H4 (cell line): ENCODE data around the gene KIAA1191. TPM values are rescaled to one million over a fixed set of nuclear protein-coding genes. Genes with fewer than 3 reads are reported as not detected.

Experiments
- DNase-seq: peaks from one replicate; pipeline ENCODE4 v3.0.0-alpha.2; 2015; ENCODE audit warnings: low spot score
- total RNA-seq: library from RNA; depleted of rRNA; stranded (reverse); fragments of >200 nt; shearing (Covaris generic); gene quantifications from 2 replicates; pipeline ENCODE4 v1.2.3, GENCODE V29; 2014

Gene KIAA1191
- total RNA-seq, 1 experiment from 2014 or later, result 97.8 TPM

GRCh38 chr5:176365351-176366231 lies 4.0 kb upstream of the KIAA1191 start, which contains the start of gene ARL10:
TSS of gene ARL10 (plus strand) at chr5:176365487. CDS start at chr5:176365564, 77 bp downstream.
- no peak for DNase-seq

DNA sequence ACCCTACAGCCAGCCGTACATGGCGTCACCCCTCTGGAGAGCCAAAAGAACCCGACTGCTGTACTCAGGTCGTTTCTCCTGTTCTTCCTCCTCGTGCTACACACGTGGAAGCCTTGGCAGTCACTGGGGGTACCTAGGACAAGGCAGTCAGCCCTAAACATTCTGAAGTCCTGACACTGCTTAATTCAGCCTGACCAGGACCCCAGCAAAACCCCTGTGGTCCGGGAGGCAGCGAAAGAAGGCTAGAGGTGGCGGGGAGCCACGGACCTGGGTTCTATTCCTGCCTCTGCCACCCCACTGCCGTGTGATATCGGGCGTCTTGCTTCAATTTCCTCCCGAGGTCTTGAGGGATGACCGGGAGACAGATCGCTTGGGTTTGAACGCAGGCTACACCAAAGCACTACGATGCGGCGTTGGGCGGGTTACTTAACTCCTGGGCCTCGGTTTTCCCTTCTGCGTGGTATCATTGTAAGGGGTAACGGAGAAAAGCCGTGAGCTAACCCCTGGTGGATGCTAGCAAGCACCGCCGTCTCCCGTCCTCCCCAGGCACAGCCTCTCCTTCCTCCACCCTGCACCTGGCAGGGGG lies 3.3 kb upstream of the KIAA1191 start:
- no peak for DNase-seq

GRCh38 chr5:176362233-176362490 lies 598 bp upstream of the KIAA1191 start:
- no peak for DNase-seq

GRCh38 chr5:176360894-176361436 lies 599 bp downstream of the KIAA1191 start:
- no peak for DNase-seq

- no peak for DNase-seq
These were observed 1.9 kb downstream of the KIAA1191 start for GRCh38 chr5:176359658-176360057.

- no peak for DNase-seq
These were observed 5.4 kb downstream of the KIAA1191 start for GRCh38 chr5:176356179-176356566.

DNA sequence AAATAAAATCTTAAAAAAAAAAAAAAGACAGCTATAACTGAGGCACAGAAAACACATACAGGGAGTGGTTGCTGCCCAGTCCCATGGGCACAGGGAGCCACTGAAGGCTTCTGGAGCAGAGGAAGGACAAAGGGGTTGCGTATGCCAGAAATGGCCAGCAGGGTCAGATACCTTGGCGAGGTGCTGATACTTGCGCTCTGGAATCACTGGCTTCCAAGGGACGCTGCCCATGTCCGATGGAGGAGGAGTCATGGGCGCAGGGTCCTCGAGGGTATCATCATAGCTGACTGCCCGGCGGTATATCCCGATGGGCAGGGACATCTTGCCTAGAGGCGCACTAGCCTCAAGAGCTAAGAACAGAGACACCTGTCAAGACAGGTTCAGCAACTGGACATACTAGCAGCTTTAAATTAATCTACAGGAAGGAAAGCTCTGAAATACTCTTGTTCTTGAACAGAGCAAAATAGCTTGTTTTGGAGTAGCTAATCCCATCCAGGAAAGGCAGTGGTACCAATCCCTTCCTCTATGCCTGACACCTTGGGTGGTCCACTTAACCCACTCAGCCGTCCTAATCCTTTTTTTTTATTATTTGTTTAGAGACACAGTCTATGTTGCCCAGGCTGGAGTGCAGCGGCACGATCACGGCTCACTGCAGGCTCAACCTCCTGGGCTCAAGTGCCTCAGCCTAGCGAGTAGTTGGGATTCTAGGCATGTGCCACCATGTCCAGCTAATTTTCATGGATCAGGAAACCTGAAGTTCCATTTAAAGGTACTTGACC lies 6.0 kb downstream of the KIAA1191 start:
- no peak for DNase-seq

DNA sequence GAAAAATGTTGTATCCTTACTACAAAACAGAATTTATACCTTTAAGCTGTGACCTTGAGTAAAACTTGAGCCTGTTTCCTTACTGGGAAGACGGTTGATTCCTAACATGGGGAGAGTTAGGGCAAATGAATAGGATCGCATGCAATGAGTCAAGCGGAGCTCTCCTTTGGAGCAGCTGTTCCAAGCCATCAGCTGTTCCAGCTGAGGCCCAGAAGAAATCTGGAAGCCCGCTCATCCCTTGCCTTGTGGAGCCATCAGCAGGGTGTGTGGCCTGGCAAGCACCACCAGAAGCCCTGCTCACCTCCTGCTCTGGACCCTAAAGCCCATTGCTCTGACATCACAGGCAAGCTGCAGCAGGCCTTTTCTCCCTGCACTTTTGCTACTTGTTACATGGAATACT lies 8.0 kb downstream of the KIAA1191 start:
- no peak for DNase-seq

- DNase-seq, result no peak
These were observed 9.3 kb downstream of the KIAA1191 start for GRCh38 chr5:176352116-176352878.

DNA sequence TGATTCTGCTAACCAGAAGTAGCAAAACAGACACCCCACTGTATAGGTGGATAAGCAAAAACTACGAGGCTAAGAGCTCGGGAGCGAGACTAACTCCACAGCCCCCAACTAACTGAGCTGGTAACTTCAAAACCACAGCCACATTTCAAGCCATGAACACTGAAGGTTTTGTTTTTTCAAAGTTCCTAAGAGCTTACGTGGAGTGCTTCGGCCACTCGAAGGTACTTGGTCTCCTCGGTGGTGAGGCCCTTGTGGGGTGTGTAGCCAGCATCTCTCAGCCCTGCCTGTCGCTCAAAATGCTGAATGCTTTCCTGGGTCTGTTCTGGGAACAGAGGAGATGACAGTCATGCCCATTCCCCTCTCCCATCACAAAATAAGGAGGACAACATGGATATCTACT lies 11.1 kb downstream of the KIAA1191 start:
- no peak for DNase-seq

DNA sequence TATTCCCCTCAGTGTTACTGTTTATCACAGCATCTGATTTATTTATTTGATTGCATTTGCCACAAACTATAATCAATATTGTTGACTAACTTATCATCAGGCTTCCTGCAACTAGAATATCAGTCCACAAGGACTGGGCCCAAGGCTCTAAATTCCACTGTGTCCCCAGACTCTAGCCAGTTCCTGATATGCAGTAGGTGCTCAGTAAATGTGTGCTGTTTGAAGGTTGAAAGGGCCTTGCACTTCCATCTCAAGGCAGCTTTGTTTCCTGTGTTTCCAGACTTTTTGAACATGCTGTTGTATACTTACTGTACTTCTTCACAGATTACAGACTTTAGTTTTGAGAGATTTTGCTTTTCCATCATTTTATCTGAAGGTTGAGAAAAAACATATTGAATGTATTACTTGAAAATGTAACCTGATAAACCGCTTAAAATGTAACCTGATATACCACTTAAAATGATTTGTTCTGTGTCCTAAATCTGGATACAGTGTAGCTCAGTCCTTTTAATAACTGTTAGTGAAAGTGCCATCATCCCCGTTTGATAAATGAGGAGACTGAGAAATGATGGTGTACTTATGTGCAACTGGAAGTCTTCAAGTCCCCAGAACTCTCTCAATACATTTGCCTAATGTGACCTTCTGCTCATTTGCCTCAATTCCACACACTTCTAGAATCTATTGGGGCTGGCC lies 18.7 kb downstream of the KIAA1191 start:
- no peak for DNase-seq

- no peak for DNase-seq
These were observed 19.4 kb downstream of the KIAA1191 start for GRCh38 chr5:176342158-176342483.

GRCh38 chr5:176341325-176342157 lies 20.0 kb downstream of the KIAA1191 start:
- DNase-seq, result no peak

DNA sequence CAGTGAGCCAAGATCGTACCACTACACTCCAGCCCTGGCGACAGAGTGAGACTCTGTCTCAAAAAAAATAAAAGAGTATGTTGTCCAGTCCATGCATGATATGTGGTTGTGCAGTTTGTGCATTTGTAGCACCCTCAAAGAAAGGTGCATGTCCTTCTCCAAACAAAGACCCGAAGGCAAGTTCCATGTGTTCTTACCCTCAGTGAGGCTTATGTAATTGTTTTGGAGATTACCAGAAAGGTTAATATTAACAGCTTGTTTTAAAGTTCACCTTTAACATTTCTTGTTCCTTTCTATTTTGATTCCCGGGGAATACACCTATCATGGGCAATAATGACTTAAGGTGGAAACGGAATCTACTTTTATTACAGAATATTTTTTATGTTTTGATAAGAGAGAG lies 22.3 kb downstream of the KIAA1191 start:
- no peak for DNase-seq

DNA sequence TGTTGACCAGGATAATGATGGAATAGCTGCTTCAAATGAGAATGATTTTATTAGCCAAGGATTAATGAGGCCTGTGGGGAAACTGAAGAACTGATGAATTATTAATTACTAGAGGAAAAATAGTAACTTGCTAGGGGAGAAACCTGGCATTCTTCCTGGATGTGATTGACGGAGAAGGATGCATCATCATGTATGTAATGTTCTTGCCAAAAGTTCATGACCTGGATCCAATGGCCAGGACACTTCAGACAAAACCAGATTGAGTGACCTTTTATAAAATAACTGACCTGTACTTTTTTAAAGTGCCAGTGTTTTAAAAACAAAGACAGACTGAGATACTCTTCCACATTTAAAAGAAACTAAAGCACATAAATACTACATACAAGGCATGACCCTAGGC lies 23.7 kb downstream of the KIAA1191 start:
- DNase-seq, result no peak

GRCh38 chr5:176334031-176334770 lies 27.4 kb downstream of the KIAA1191 start:
- no peak for DNase-seq

GRCh38 chr5:176320577-176320976 lies 41.0 kb downstream of the KIAA1191 start:
- DNase-seq, result no peak

GRCh38 chr5:176319827-176320554 lies 41.6 kb downstream of the KIAA1191 start:
- no peak for DNase-seq
